Measurements from ENCODE around the gene SPIRE1.

Gene SPIRE1

DNA sequence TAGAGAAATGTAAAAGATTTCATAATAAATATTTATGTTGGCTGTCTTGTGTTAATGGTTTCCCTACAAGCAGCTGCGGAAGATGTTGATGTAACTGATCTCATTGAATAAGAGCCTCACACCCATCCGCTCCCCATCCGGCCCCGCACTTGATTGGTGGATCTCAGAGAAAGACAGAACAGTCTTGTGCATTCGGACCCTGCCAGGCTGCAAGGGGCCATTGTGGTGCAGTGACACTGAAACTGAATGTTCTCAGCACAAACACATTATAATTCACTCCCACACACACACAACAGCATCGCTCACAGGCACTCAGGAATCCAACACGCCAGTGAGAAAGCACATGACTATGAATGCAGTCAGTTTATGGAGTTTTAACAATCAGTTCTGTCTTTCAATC is 202.4 kb downstream of the SPIRE1 start:
- in situ Hi-C loops (cut with HindIII; ENCODE audit: low sequenced_read_pairs): no loop called here
- H3K4me3 ChIP-seq (ENCODE audit: low read depth, low read length): no peak overlapping the region
- no peak for DNase-seq (ENCODE audit: low read depth)

GRCh38 chr18:12452784-12453183 is 205.1 kb downstream of the SPIRE1 start:
- no peak overlapping the region for H3K4me3 ChIP-seq (ENCODE audit: low read depth, low read length)
- TF ChIP-seq CTCF (IDR thresholded peaks at IDR 0.05; ENCODE audit: low read depth, low read length, missing control alignments): no peak
- in situ Hi-C loops (cut with HindIII; ENCODE audit: low sequenced_read_pairs): no loop called here
- no peak for DNase-seq (ENCODE audit: low read depth)

More for the DNA sequence above, 202.4 kb downstream of the SPIRE1 start:
- TF ChIP-seq CTCF (IDR thresholded peaks at IDR 0.05; ENCODE audit: low read depth, low read length, missing control alignments): no peak

DNA sequence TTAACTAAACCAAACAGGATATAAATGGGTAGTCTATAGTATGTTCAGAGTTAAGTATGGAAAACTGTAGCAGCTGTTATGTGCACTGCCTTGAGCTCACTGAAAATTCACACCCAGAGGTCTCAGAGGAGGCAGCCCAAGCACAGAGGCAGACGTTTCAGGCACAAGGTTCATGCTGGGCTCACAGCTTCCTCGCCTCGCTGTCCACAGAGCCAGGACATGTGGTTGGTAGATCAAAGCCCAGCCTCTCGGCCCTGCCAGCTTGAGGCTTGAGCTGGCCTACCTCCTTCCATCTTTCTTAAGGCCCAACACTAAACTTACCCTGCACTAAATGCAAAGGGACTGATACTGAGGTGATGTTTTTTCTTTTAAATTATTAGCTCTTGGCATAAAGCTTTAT is 206.5 kb downstream of the SPIRE1 start:
- no peak for DNase-seq (ENCODE audit: low read depth)
- no peak for TF ChIP-seq CTCF (IDR thresholded peaks at IDR 0.05; ENCODE audit: low read depth, low read length, missing control alignments)
- in situ Hi-C loops (cut with HindIII; ENCODE audit: low sequenced_read_pairs): no loop called here
- no peak overlapping the region for H3K4me3 ChIP-seq (ENCODE audit: low read depth, low read length)

DNA sequence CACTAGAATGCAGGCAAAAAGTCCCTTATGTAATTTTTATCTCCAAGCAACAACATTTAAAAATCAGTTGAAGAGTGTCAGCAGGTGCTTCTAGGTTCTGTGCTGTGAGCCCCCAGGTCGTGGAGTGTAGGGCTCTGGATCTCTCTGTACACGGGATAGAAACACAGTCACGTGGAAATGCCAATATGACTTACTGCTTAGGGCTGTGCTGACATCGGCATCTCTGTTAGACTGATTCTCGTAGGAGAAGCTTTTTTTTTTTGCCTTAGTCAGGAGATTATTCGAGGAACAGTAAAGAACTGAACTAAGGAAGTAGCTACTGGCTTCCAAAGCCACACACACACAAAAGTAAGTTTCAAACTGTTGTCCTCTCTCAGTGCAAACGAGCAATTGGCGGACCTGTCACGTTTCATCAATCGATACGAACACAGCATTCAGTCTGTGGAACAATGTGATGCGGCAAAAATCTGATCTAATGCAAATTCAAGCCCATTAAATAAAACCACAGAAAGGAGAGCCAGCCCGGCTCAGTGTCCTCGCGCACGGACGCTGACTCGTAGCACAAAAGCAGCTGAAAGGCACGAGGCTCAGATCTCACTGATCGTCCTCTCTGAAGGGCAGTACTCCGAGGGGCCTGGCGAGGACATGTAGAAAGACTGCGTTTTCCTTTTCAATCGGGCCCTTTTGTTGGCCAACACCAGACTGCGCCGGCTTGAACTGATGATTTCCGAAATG is 208.7 kb downstream of the SPIRE1 start:
- no peak overlapping the region for H3K4me3 ChIP-seq (ENCODE audit: low read depth, low read length)
- DNase-seq (ENCODE audit: low read depth): no peak
- no peak for TF ChIP-seq CTCF (IDR thresholded peaks at IDR 0.05; ENCODE audit: low read depth, low read length, missing control alignments)
- in situ Hi-C loops (cut with HindIII; ENCODE audit: low sequenced_read_pairs): loop anchor here (10.0 kb wide), 1 partner anchor 156 kb away; no protein-coding TSS in a partner anchor

DNA sequence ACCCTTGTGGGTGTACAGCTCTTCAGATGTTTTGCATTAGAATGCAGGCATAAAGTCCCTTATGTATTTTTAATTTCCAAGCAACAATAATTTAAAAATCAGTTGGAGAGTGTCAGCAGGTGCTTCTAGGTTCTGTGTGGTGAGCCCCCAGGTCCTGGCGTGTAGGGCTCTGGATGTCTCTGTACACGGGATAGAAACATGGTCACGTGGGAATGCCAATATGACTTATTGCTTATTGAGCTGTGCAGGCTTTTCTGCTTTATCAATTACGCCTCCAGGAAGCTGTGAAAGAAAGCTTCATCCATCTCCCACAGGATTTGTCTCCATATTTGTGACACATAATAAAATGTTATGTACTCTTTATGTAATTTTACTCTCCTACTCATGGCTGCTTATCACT is 212.4 kb downstream of the SPIRE1 start:
- TF ChIP-seq CTCF (IDR thresholded peaks at IDR 0.05; ENCODE audit: low read depth, low read length, missing control alignments): no peak
- in situ Hi-C loops (cut with HindIII; ENCODE audit: low sequenced_read_pairs): loop anchor here (10.0 kb wide), 1 partner anchor 159 kb away; no protein-coding TSS in a partner anchor
- no peak overlapping the region for H3K4me3 ChIP-seq (ENCODE audit: low read depth, low read length)
- DNase-seq (ENCODE audit: low read depth): no peak

DNA sequence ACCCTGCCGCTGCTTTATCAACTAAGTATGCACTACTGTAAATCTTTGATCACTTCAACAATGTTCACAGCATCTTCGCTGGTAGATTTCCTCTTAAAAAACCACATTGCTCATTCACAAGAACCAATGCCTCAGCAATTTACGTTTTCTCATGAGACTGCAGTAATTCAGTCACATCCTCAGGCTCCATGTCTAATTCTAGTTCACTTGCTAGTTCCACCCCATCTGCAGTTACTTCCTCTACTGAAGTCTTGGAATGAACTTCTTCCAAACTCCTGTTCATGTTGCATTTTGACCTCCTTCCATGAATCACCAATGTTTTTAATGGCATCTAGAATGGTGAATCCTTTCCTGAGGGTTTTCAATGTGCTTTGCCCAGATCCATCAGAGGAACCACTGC is 214.4 kb downstream of the SPIRE1 start:
- in situ Hi-C loops (cut with HindIII; ENCODE audit: low sequenced_read_pairs): loop anchor here (10.0 kb wide), 1 partner anchor 161 kb away; no protein-coding TSS in a partner anchor
- H3K4me3 ChIP-seq (ENCODE audit: low read depth, low read length): no peak overlapping the region
- DNase-seq (ENCODE audit: low read depth): no peak
- no peak for TF ChIP-seq CTCF (IDR thresholded peaks at IDR 0.05; ENCODE audit: low read depth, low read length, missing control alignments)
